ENCODE results near the gene TRIM61.

GRCh38 chr4:165005352-165005925 lies 28.0 kb upstream of the TRIM61 start:
- TF ChIP-seq, protein P1, sequence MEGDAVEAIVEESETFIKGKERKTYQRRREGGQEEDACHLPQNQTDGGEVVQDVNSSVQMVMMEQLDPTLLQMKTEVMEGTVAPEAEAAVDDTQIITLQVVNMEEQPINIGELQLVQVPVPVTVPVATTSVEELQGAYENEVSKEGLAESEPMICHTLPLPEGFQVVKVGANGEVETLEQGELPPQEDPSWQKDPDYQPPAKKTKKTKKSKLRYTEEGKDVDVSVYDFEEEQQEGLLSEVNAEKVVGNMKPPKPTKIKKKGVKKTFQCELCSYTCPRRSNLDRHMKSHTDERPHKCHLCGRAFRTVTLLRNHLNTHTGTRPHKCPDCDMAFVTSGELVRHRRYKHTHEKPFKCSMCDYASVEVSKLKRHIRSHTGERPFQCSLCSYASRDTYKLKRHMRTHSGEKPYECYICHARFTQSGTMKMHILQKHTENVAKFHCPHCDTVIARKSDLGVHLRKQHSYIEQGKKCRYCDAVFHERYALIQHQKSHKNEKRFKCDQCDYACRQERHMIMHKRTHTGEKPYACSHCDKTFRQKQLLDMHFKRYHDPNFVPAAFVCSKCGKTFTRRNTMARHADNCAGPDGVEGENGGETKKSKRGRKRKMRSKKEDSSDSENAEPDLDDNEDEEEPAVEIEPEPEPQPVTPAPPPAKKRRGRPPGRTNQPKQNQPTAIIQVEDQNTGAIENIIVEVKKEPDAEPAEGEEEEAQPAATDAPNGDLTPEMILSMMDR (IDR thresholded peaks at IDR 0.05), result no peak
- TF ChIP-seq POLR2A (IDR thresholded peaks at IDR 0.05) (no peak), EP300 (IDR thresholded peaks at IDR 0.05) (no peak)

Data from upper lobe of left lung (tissue), 4 donors.